Activated CD4-positive, alpha-beta T cell treated with anti-CD3 and anti-CD28 coated beads, Interleukin-2, amount 50 U/mL, for 48 hours (primary cell): Measurements from ENCODE around the gene CHID1.

Source experiments
- DNase-seq, 2 experiments: peaks; one replicate each; pipeline ENCODE4 v3.0.0-alpha.2; 2020

Gene CHID1

DNA sequence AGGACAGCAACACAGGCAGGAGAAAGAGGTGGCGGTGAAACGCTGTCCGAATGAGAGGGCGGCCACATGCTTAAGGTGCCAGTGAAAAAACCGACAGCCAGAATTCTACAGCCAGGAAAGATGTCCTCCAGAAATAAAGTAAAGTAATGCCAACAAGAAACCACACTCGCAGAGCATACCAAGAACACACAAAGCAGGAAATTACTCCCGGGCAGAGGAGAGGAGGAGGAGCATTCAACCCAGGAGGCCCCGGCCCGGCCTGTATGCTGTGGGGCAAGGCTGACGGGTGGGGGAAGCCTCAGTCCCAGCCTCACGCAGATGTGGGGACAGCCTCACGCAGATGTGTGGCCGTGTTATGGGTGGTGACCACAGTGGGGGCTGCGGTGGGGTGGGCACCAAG, 28.0 kb downstream of the CHID1 start:
- DNase-seq = no peak

DNA sequence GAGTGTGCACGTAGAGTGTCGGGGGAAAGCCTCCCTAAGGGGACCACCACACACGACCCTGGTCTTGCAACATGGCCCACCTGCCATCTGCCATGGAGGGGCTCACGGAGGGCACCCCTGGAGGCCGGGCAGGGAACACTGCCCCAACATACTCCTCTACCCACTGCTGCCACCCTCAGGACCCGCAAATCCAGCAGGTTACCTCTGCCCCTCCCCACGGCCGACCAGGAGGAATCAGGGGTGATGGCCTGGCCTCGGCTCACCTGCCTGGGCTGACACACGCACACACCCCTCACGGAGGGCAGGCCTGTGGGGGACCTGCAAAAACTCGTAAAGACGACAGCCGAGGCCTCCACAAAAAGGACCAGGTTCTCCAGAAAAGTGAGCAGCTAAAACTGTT, 30.2 kb downstream of the CHID1 start:
- DNase-seq = no peak

DNA sequence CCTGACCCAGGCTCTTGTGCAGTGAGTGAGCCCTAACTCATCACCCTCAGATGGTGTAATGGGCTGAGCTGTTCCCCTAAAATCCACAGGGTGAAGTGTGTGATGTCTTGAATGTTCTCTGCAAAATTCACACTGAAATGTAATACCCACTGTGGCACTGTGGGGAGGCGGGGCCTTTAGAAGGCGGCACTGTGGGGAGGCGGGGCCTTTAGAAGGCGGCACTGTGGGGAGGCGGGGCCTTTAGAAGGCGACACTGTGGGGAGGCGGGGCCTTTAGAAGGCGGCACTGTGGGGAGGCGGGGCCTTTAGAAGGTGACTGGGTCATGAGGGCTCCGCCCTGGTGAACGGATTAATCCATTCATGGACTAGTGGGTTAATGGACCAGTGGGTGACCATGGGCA, 33.0 kb downstream of the CHID1 start:
- peak; percentile 38 to 46 for DNase-seq

- no peak for DNase-seq
Measured at GRCh38 chr11:876545-876944, 34.1 kb downstream of the CHID1 start.

- DNase-seq = no peak
Measured at GRCh38 chr11:875769-876301, 34.8 kb downstream of the CHID1 start.

DNA sequence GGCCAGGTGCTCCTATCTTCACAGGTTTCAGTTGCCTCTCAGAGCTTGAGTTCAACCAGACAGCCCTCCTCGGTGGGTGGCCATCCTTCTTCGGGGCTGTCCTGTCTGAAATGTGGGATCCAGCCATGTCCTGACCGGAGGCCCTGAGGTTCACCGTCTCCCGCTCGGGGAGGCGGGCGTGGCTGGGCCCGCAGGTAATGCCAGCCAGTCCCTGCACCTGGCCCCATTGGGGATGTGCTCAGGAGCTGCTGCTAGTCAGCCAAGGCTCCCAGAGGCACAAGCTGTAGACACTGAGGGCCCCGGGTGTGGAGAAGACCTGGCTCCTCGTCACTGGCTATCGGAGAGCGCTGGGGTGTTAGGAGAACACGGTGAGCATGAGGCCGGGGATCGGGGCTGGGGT, 35.4 kb downstream of the CHID1 start:
- no peak for DNase-seq

GRCh38 chr11:873706-874105, 36.9 kb downstream of the CHID1 start:
- DNase-seq = no peak

DNA sequence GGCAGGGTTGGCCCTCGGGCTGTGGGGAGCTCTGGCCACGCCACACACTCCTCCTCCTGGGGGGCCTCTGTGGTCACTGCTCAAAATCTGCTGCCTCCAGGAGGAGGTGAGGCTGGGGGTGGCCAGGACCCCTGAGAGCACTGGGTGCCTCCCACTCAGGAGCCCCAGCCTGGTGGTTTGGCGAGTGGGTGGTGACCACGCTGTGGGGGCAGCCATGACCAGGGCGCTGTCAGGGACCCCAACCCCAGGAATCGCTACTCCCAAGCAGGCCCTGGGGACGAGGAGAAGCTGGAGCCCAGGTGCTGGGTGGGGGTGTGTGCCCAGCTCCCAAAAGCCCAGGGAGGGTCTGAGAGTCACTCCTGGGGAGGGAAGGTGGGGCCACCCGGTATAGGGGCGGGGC, 37.8 kb downstream of the CHID1 start:
- DNase-seq = no peak

- no peak for DNase-seq
Measured at GRCh38 chr11:871472-871871, 39.1 kb downstream of the CHID1 start.

GRCh38 chr11:870418-870817, 40.2 kb downstream of the CHID1 start:
- no peak for DNase-seq

GRCh38 chr11:870127-870413, 40.5 kb downstream of the CHID1 start:
- DNase-seq = no peak

DNA sequence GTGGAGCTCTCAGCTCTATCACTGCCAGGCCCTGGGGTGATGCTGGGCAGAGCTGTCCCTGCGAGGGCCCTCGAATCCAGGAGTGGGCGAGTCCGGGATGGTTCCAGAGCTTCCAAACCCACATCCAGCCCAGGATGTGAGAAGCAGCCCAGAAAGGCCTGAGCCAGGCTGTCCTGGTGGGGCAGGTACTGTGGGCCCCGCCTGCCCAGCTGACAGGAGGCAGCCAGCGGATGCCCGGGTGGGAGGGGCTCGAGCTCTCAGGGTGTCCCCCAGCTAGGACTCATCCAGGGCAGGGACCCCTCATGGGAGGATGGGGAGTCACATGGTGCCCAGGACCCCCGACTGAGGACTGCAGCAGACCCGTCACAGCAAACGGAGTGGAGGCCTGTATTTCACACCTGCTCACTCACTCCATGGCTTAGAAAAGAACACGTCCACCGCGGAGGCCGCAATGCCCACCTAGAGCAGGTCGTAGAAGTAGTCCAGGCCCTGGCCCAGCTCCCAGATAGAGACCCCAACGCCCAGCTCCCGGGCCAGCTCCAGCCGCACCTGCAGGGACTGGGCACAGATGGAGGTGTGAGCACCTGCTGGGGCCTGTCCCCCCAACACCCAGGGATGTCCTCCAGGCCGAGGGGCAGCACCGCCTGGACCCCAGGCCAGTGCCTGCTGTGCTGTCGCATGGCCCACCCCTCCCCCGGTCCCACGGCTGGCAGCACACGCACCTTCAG, 41.0 kb downstream of the CHID1 start:
- DNase-seq = no peak

GRCh38 chr11:868802-869201, 41.8 kb downstream of the CHID1 start:
- no peak for DNase-seq

DNA sequence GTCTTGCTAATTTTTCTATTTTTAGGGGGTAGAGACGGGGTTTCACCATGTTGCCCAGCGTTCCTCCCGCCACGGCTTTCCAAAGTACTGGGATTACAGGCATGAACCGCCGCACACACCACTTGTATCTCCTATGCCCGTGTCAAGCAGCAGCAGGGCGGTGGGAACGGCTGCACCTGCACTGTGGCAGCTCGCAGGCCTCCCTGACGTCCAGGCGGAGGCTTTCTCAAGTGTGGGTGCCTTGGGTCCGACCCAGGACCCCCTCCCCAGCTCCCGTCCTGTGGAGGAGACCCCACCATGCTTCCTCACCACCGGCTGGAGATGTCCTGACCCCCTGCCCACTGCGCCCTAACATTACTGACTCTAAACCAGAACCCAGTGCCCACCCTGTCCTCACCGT, 42.2 kb downstream of the CHID1 start:
- DNase-seq = no peak

- DNase-seq = no peak
Measured at GRCh38 chr11:867856-868358, 42.7 kb downstream of the CHID1 start.

DNA sequence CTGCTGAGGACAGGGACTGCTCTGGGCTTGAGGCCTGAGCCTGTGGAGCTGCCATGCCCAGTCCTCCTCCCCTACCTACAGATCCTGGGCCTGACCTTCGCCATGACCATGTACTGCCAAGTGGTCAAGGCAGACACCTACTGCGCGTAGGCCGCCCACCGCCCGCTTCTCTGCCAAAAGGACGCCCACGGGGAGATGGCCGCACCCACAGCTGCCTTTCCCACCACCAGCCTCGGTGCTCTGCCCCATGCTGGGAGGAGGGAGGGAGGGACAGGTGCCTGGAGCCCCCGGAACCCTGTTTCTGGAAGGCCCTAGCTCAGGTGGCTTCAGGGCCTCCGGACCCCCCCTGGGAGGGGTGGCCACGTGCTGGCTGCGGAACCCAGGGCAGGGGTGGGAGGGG, 44.1 kb downstream of the CHID1 start:
- no peak for DNase-seq

- no peak for DNase-seq
Measured at GRCh38 chr11:865462-866430, 44.9 kb downstream of the CHID1 start.

DNA sequence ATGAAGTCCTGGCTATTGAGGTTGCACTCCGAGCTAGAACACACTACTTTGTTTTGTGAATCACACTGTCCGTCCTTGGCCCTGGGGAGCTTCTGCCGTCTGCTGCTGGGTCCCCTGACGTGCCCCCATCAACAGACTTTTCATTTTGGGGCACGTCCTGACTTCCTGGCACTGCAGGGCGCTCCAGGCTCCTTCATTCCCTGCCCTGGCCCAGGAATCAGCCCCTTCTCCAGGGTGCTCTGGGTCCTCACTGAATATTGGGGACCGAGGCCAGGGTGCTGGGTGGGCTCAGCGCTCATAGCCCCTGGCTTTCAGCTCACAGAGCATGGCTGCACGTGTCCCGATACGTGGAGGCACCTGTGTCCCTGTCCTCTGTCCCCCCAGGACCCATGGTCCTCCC, 45.7 kb downstream of the CHID1 start:
- DNase-seq = no peak

DNA sequence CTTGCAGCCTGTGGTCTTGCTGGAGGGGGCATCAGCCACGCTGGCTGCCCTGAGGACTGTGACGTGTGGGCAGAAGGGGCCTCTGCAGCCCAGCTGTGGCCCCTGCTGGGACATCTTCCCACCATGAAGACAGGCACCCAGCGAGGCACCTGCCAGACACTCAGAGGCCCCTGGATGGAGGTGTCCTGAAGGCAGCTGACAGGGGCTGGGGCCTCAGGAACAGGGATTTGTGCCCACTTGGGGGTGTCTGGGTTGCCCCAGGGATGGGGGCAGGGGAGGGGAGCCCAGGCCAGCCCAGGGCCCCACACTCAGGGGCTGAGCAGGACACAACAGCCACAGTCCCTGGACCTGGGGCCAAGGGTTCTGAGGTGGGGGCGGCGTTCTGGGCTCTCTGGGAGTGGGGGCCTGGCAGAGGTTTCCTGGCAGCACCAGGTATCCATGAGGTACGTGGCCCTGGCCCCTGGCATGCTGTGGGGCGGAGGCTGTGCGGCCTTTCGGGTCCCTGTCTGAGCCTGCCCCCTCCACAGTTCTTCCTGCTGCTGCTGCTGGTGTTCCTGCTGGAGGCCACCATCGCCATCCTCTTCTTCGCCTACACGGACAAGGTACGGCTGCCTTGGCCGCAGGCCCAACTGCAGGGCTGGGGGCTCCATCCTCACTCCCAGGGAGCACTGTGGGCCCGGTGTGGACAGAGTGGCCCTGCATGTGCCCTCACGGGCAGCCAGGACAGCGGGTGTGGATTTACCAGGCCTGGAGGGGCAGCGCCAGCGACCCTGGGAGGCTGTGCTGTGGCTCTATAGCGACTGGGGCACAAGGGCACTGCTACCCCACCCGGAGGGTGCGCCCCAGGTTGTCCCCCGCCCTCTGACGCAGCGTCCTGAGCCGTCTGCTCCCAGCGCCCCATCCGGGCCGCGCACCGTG, 46.4 kb downstream of the CHID1 start:
- DNase-seq = no peak

DNA sequence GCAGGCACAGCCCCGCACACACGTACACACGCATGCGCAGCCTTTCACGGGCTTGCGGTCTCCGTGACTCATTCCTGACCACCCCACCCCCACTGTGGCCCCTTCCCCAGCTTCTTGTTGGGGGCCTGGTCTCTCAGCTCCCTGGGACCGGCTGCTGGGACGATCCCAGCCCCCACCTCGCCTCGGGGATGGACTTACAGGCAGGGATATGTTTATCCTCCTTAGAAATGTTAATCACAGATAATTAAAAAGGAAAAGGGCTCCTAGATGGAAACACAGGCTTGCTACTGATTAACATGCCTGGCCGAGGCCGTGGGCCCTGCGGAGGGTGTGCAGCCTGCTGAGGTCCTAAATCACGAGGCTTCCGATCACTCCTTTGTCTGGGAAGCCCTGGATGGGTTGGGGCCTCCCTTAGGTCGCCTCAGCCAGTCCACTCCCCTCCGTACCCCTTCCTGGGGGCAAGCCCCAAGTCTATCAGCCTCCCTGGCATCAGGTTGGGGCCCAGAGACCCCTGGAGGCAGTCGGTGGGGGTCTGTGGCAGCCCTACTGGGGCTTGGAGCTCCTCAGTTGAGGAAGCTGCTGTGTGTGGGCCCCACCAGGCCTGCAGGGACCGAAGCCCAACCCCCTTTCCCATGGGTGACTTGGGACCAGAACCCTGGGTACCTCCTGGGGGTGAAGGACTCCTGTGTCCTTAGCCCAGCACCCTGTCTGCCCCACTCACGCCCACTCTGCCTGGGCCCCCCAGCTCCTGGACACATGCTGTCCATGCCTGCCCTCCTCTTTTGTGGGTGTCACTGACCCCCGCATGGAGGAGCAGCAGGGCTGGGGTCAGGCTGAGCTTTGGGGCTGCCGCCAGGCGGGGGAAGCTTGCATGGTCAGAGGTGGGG, 47.3 kb downstream of the CHID1 start:
- DNase-seq = no peak

- no peak for DNase-seq
Measured at GRCh38 chr11:862696-863022, 48.0 kb downstream of the CHID1 start.

- no peak for DNase-seq
Measured at GRCh38 chr11:862081-862661, 48.4 kb downstream of the CHID1 start.
